K562 (cell line): Measurements from ENCODE around the gene PRRT2. TPM values are rescaled to one million over a fixed set of nuclear protein-coding genes. Genes with fewer than 3 reads are reported as not detected.

Source experiments
- ATAC-seq: fragments of 200-7000 bp; cut with Tn5 transposase; 3 replicates; pipeline ENCODE4 v1.9.1; 2020; ENCODE audit warnings: moderate library complexity
- BruUV-seq: library from RNA; stranded (reverse); fragments of 400-500 nt; replicated peaks from 2 replicates; lab custom pipeline; 2021; lab: Mats Ljungman, UMichigan
- CTCF ChIA-PET: fragments of 300-600 bp; formaldehyde crosslinking; extraction: SDS; loops from one replicate; lab custom pipeline; 2021; ENCODE audit warnings: low intra/inter-chr PET ratio; lab: Yijun Ruan, JAX
- POLR2A ChIA-PET: fragments of 300-600, 350-650 bp; sonication (Branson Sonifier 250); formaldehyde crosslinking; extraction: SDS; loops from one replicate; lab custom pipeline; 2021; ENCODE audit warnings: antibody characterized with exemption, inconsistent platforms; lab: Yijun Ruan, JAX
- DNase-seq, 4 experiments: peaks; one replicate each; pipeline versions ENCODE4 v3.0.0 to v3.0.0-alpha.2; 2011 to 2018; ENCODE audit warnings: low spot score in 3 of 4, mixed read lengths in 3 of 4; ENCODE audit errors: extremely low read depth in 1 of 4
- FAIRE-seq: peaks from 2 replicates; lab custom pipeline; 2011; peaks lifted over from hg19 to GRCh38; lab: Jason Lieb, UNC
- H2AFZ ChIP-seq: 2 replicates; pipeline ENCODE4 v1.6.0; 2011; ENCODE audit warnings: low read depth, low read length, control low read depth, inconsistent platforms
- H3K27ac ChIP-seq: fragments of 200-600 bp; 3 replicates; pipeline ENCODE4 v1.8.0; 2011; ENCODE audit warnings: low read depth, mild to moderate bottlenecking, control low read depth, inconsistent platforms, low read length, moderate library complexity, mixed read lengths; ENCODE audit errors: extremely low read depth
- H3K27me3 ChIP-seq, 2 experiments: fragments of 300-600 bp in 1 of 2; 2 replicates in 1 of 2; 3 replicates in 1 of 2; pipeline versions ENCODE4 v1.6.0 to v1.8.0; 2011; ENCODE audit warnings: inconsistent platforms in 2 of 2, low read length in 2 of 2, mild to moderate bottlenecking in 1 of 2, mixed read lengths in 1 of 2, moderate library complexity in 1 of 2; ENCODE audit not compliant: control insufficient read depth in 2 of 2, insufficient read depth in 2 of 2
- H3K36me3 ChIP-seq: fragments of 300-600 bp; 3 replicates; pipeline ENCODE4 v1.8.0; 2011; ENCODE audit warnings: mild to moderate bottlenecking, low read length, inconsistent platforms; ENCODE audit not compliant: control insufficient read depth, insufficient read depth
- H3K4me1 ChIP-seq, 2 experiments: fragments of 200-600 bp in 1 of 2; replicated peaks in 1 of 2; 2 replicates in 1 of 2; 3 replicates in 1 of 2; pipeline versions ENCODE4 v1.5.1 to v1.8.0; 2011; ENCODE audit warnings: inconsistent platforms in 2 of 2, low read length in 2 of 2, mild to moderate bottlenecking in 1 of 2, mixed read lengths in 1 of 2, moderate library complexity in 1 of 2; ENCODE audit not compliant: control insufficient read depth in 2 of 2, insufficient read depth in 2 of 2
- H3K4me2 ChIP-seq: 2 replicates; pipeline ENCODE4 v1.6.1; 2011; ENCODE audit warnings: low read length, control low read depth, inconsistent platforms, mixed read lengths; ENCODE audit not compliant: insufficient read depth
- H3K4me3 ChIP-seq: fragments of 200-600 bp; sonication (generic), shearing (Covaris generic); 2 replicates; pipeline ENCODE4 v1.5.1; 2016; ENCODE audit warnings: control low read depth, inconsistent platforms
- H3K79me2 ChIP-seq: fragments of 200-600 bp; 3 replicates; pipeline ENCODE4 v1.8.0; 2011; ENCODE audit warnings: low read length, inconsistent platforms; ENCODE audit not compliant: control insufficient read depth, insufficient read depth
- H3K9ac ChIP-seq, 2 experiments: 2 replicates each; pipeline versions ENCODE4 v1.6.0 to v1.6.1; 2011; ENCODE audit warnings: low read depth in 2 of 2, low read length in 2 of 2, control low read depth in 1 of 2, inconsistent platforms in 1 of 2, mild to moderate bottlenecking in 1 of 2, mixed read lengths in 1 of 2; ENCODE audit not compliant: insufficient read depth in 1 of 2
- H3K9me1 ChIP-seq: one replicate; pipeline ENCODE4 v1.6.0; 2011; ENCODE audit warnings: inconsistent platforms, mild to moderate bottlenecking, low read length, moderate library complexity; ENCODE audit not compliant: control insufficient read depth, insufficient read depth
- H3K9me3 ChIP-seq: replicated peaks from 2 replicates; pipeline ENCODE4 v1.5.1; 2011; ENCODE audit warnings: low read depth, low read length, inconsistent platforms; ENCODE audit not compliant: control insufficient read depth, insufficient read depth
- H4K20me1 ChIP-seq: replicated peaks from 2 replicates; pipeline ENCODE4 v1.6.1; 2011; ENCODE audit warnings: low read length, inconsistent platforms, mixed read lengths; ENCODE audit not compliant: control insufficient read depth, insufficient read depth
- CTBP1 ChIP-seq: fragments of 450-650 bp; IDR thresholded peaks from 2 replicates; pipeline ENCODE4 v1.6.1; 2016; ENCODE audit warnings: borderline replicate concordance
- DEAF1 ChIP-seq: fragments of 450-650 bp; formaldehyde crosslinking; IDR thresholded peaks from 2 replicates; pipeline ENCODE4 v1.4.0; 2020; ENCODE audit warnings: mild to moderate bottlenecking, moderate library complexity
- NFIC ChIP-seq: fragments of 450-650 bp; IDR thresholded peaks from 2 replicates; pipeline ENCODE4 v1.6.1; 2017; ENCODE audit warnings: mild to moderate bottlenecking, inconsistent platforms
- POU5F1 ChIP-seq: fragments of 150-350 bp; IDR thresholded peaks from 2 replicates; pipeline ENCODE4 v1.6.1; 2014; ENCODE audit warnings: borderline replicate concordance, low read length, low read depth, mild to moderate bottlenecking; ENCODE audit not compliant: partially characterized antibody
- RBBP5 ChIP-seq: fragments of 200-600 bp; sonication (generic); IDR thresholded peaks from 2 replicates; pipeline ENCODE4 v1.6.1; 2012; ENCODE audit warnings: borderline replicate concordance, mild to moderate bottlenecking, low read length, control low read depth, inconsistent platforms; ENCODE audit not compliant: insufficient read depth, poor library complexity, severe bottlenecking
- RREB1 ChIP-seq: fragments of 250-450 bp; sonication (Bioruptor Pico); IDR thresholded peaks from 2 replicates; pipeline ENCODE4 v1.4.0; 2020
- SUPT5H ChIP-seq: fragments of 450-650 bp; IDR thresholded peaks from 2 replicates; pipeline ENCODE4 v1.6.1; 2016
- XRCC5 ChIP-seq: fragments of 200-400 bp; formaldehyde crosslinking; IDR thresholded peaks from 2 replicates; pipeline ENCODE4 v1.6.1; 2017; ENCODE audit warnings: low read depth, mild to moderate bottlenecking, low read length
- WGBS: fragments of 100-300 bp; shearing (Covaris generic); methylation state at CpG from one replicate; pipeline ENCODE4 v1.1.6; 2016; ENCODE audit warnings: low coverage, mixed read lengths; ENCODE audit not compliant: insufficient coverage; ENCODE audit errors: missing lambda C conversion rate; 5-methylcytosine and 5-hydroxymethylcytosine counted together
- in situ Hi-C: fragments of 300-500 bp; cut with MboI; formaldehyde crosslinking; loops from 4 replicates; pipeline ENCODE4 v1.15.0; 2018; ENCODE audit warnings: inconsistent platforms, mixed read lengths
- intact Hi-C: fragments of 100-400 bp; cut with micrococcal nuclease; formaldehyde crosslinking; loops from 2 replicates; pipeline ENCODE4 v1.14.2; 2022
- polyA plus RNA-seq, 8 experiments: library from polyadenylated mRNA; depleted of rRNA in 4 of 8; stranded (reverse) in 5 of 8; unstranded in 3 of 8; fragments of >200 nt; fragmentation: Nextera tagmentation in 2 of 8; fragmentation: Illumina TruSeq in 1 of 8; extraction: Ambion mirVana in 2 of 8; extraction: Trizol in 1 of 8; gene quantifications; 2 replicates each; pipeline versions ENCODE4 v1.2.1 to v1.2.3, GENCODE V29; 2011 to 2014; ENCODE audit warnings: inconsistent platforms in 1 of 8, missing spikeins in 1 of 8
- total RNA-seq, 7 experiments: library from RNA; depleted of rRNA in 6 of 7; stranded (reverse); fragments of >200 nt in 6 of 7; fragmentation: Illumina TruSeq in 2 of 7; extraction: Trizol in 2 of 7; gene quantifications; 2 replicates each; pipeline versions ENCODE4 v1.2.1 to v1.2.3, GENCODE V29; 2011 to 2021; ENCODE audit warnings: low replicate concordance in 1 of 7

The PRRT2 gene
- total and polyA plus RNA-seq, 9 of the 15 experiments (the other 6 are each of a cell fraction or from before 2014, with no cell fraction given), result 0.11 to 1.0 (median 0.42) TPM; not detected in 2

- TF ChIP-seq DEAF1 (peak; percentile 13; the same call in 1 of the 2 replicates), CTBP1 (peak; percentile 53), XRCC5 (peak; percentile 97; the same call in 1 of the 2 replicates), RBBP5 (peak; percentile 35), POU5F1 (peak; percentile 33), NFIC (peak; percentile 49)
Observed at GRCh38 chr16:29862884-29863668, 51.1 kb downstream of the PRRT2 start, which contains the start of gene CDIPT (continued).

GRCh38 chr16:29863669-29863984 lies 51.6 kb downstream of the PRRT2 start:
- H3K27ac ChIP-seq, result peak overlapping the region; percentile 29; the same call in 1 of the 3 replicates
- peak overlapping the region; percentile 40 to 93; a peak in 3 of 4 replicates for H3K9ac ChIP-seq
- in situ Hi-C loops (no loop called here), intact Hi-C loops (loop anchor here (5.0 kb wide), 1 partner anchor 144 kb away; no protein-coding TSS in a partner anchor)
- no peak for ATAC-seq
- no peak for FAIRE-seq
- H2AFZ ChIP-seq, result peak overlapping the region; percentile 99
- no peaks in the 10 kb centered on the region for H4K20me1 ChIP-seq
- H3K9me3 ChIP-seq, result no peaks in the 10 kb centered on the region
- no peaks in the 10 kb centered on the region; a peak in 1 of 5 replicates for H3K27me3 ChIP-seq
- ChIA-PET CTCF (interaction anchor here (1.3 to 1.7 kb wide), 2 partner anchors 141 to 158 kb away, joined by 5 to 7 read pairs; no protein-coding TSS in a partner anchor), POLR2A (interaction anchor here (0.6 to 1.5 kb wide), 6 partner anchors 9 to 187 kb away, joined by 3 to 6 read pairs (median 5); no protein-coding TSS in a partner anchor)
- peak overlapping the region; percentile 96 for H3K4me2 ChIP-seq
- no peak for DNase-seq
- H3K79me2 ChIP-seq, result peaks cover 11% of the 10 kb centered on the region; the same call in 2 of the 3 replicates
- H3K4me1 ChIP-seq, result peaks cover 0 to 31% of the 10 kb centered on the region in 2 experiments; a peak in 3 of 5 replicates
- H3K36me3 ChIP-seq, result peaks cover 22% of the 10 kb centered on the region; the same call in 2 of the 3 replicates
- H3K9me1 ChIP-seq, result no peaks in the 10 kb centered on the region
- WGBS, result 21% methylated on average over 12 of the region's 16 CpGs
- BruUV-seq, result no TSS peak
- H3K4me3 ChIP-seq, result no peak overlapping the region
- 0 out of 2 replicates have a peak, but pooled peaks have one; percentile 64 for TF ChIP-seq RREB1 (CRISPR knock-in tag)
- no peak for TF ChIP-seq SUPT5H
